OCI-LY1 (cell line): Measurements from ENCODE around the gene LIN28A.

ENCODE experiments used
- H2AFZ ChIP-seq: fragments of 200-600 bp; sonication (generic), shearing (Covaris generic); 2 replicates; pipeline ENCODE4 v1.6.0; 2014; ENCODE audit warnings: antibody characterized with exemption, mild to moderate bottlenecking, low read length
- H3F3A ChIP-seq: fragments of 200-600 bp; sonication (generic), shearing (Covaris generic); 2 replicates; pipeline ENCODE4 v1.6.0; 2014; ENCODE audit warnings: mild to moderate bottlenecking, antibody characterized with exemption, low read length, moderate library complexity; ENCODE audit not compliant: insufficient read depth
- H3K27ac ChIP-seq: fragments of 200-600 bp; sonication (generic); 2 replicates; pipeline ENCODE4 v1.5.1; 2014; ENCODE audit warnings: low read length, mixed run types, mild to moderate bottlenecking, low read depth; ENCODE audit not compliant: poor library complexity, severe bottlenecking
- H3K27me3 ChIP-seq: fragments of 200-600 bp; sonication (generic); 2 replicates; pipeline ENCODE4 v1.6.0; 2014; ENCODE audit warnings: antibody characterized with exemption, mild to moderate bottlenecking, low read length, moderate library complexity; ENCODE audit not compliant: insufficient read depth
- H3K36me3 ChIP-seq: fragments of 200-600 bp; sonication (generic); 2 replicates; pipeline ENCODE4 v1.6.1; 2014; ENCODE audit warnings: mild to moderate bottlenecking, antibody characterized with exemption, low read length, moderate library complexity, mixed read lengths; ENCODE audit not compliant: insufficient read depth
- H3K4me1 ChIP-seq: fragments of 200-600 bp; sonication (generic); 2 replicates; pipeline ENCODE4 v1.5.1; 2014; ENCODE audit warnings: mild to moderate bottlenecking, low read length, moderate library complexity; ENCODE audit not compliant: insufficient read depth, severe bottlenecking
- H3K4me2 ChIP-seq: fragments of 200-600 bp; sonication (generic), shearing (Covaris generic); 2 replicates; pipeline ENCODE4 v1.6.1; 2014; ENCODE audit warnings: low read length
- H3K4me3 ChIP-seq: fragments of 200-600 bp; sonication (generic); 2 replicates; pipeline ENCODE4 v1.5.1; 2014; ENCODE audit warnings: low read length, low read depth, mild to moderate bottlenecking, mixed read lengths; ENCODE audit not compliant: poor library complexity, severe bottlenecking
- H3K79me2 ChIP-seq: fragments of 200-600 bp; shearing (Covaris generic); 2 replicates; pipeline ENCODE4 v1.6.1; 2016; ENCODE audit warnings: mixed run types, low read length, mixed read lengths; ENCODE audit not compliant: insufficient read depth
- H3K9ac ChIP-seq: fragments of 200-600 bp; sonication (generic), shearing (Covaris generic); 2 replicates; pipeline ENCODE4 v1.6.1; 2014; ENCODE audit warnings: mild to moderate bottlenecking, low read length, mixed read lengths
- H3K9me2 ChIP-seq: fragments of 200-600 bp; sonication (generic), shearing (Covaris generic); 2 replicates; pipeline ENCODE4 v1.6.1; 2014; ENCODE audit warnings: low read depth, mild to moderate bottlenecking, low read length, mixed read lengths
- H3K9me3 ChIP-seq: fragments of 200-600 bp; shearing (Covaris generic); 2 replicates; pipeline ENCODE4 v1.6.1; 2014; ENCODE audit warnings: low read length, mixed read lengths
- H4K20me1 ChIP-seq: fragments of 200-600 bp; sonication (generic), shearing (Covaris generic); 2 replicates; pipeline ENCODE4 v1.6.0; 2016; ENCODE audit warnings: mild to moderate bottlenecking, low read length; ENCODE audit not compliant: insufficient read depth
- CTCF ChIP-seq: fragments of 200-600 bp; sonication (generic), shearing (Covaris generic); IDR thresholded peaks from 2 replicates; pipeline ENCODE4 v1.5.1; 2017; ENCODE audit warnings: mild to moderate bottlenecking, antibody characterized with exemption, low read length, moderate library complexity, mixed read lengths
- EZH2 ChIP-seq: fragments of 200-600 bp; sonication (generic), shearing (Covaris generic); IDR thresholded peaks from 2 replicates; pipeline ENCODE4 v1.8.0; 2017; ENCODE audit warnings: borderline replicate concordance, mixed run types, mild to moderate bottlenecking, antibody characterized with exemption, low read length, moderate library complexity, mixed read lengths

LIN28A gene

GRCh38 chr1:26399034-26399433 is 11.6 kb upstream of the LIN28A start:
- H3K9ac ChIP-seq: no peak overlapping the region
- H3K4me2 ChIP-seq: no peak overlapping the region
- TF ChIP-seq CTCF (no peak), EZH2 (no peak)
- H3K9me2 ChIP-seq: no peaks in the 10 kb centered on the region
- H3K4me3 ChIP-seq: no peak overlapping the region
- no peaks in the 10 kb centered on the region for H3K4me1 ChIP-seq
- no peaks in the 10 kb centered on the region for H3K79me2 ChIP-seq
- no peak overlapping the region for H3K27ac ChIP-seq
- no peak overlapping the region for H2AFZ ChIP-seq
- no peaks in the 10 kb centered on the region for H3K27me3 ChIP-seq
- no peaks in the 10 kb centered on the region for H3K9me3 ChIP-seq
- H3K36me3 ChIP-seq: no peaks in the 10 kb centered on the region
- H4K20me1 ChIP-seq: no peaks in the 10 kb centered on the region
- no peaks in the 10 kb centered on the region for H3F3A ChIP-seq

GRCh38 chr1:26401891-26402290 is 8.7 kb upstream of the LIN28A start:
- no peaks in the 10 kb centered on the region for H3F3A ChIP-seq
- H3K36me3 ChIP-seq: no peaks in the 10 kb centered on the region
- no peaks in the 10 kb centered on the region for H3K27me3 ChIP-seq
- H2AFZ ChIP-seq: no peak overlapping the region
- H3K9me2 ChIP-seq: no peaks in the 10 kb centered on the region
- TF ChIP-seq EZH2: no peak
- no peak for TF ChIP-seq CTCF
- H3K9ac ChIP-seq: no peak overlapping the region
- no peak overlapping the region for H3K4me2 ChIP-seq
- H3K4me1 ChIP-seq: no peaks in the 10 kb centered on the region
- no peaks in the 10 kb centered on the region for H3K9me3 ChIP-seq
- no peak overlapping the region for H3K27ac ChIP-seq
- no peaks in the 10 kb centered on the region for H3K79me2 ChIP-seq
- H4K20me1 ChIP-seq: no peaks in the 10 kb centered on the region
- H3K4me3 ChIP-seq: no peak overlapping the region

- no peaks in the 10 kb centered on the region for H3K36me3 ChIP-seq
- H3K9me2 ChIP-seq: no peaks in the 10 kb centered on the region
- H2AFZ ChIP-seq: no peak overlapping the region
- no peaks in the 10 kb centered on the region for H3K27me3 ChIP-seq
- no peaks in the 10 kb centered on the region for H3F3A ChIP-seq
- no peak overlapping the region for H3K4me3 ChIP-seq
- no peaks in the 10 kb centered on the region for H3K4me1 ChIP-seq
- no peak overlapping the region for H3K9ac ChIP-seq
- TF ChIP-seq EZH2: no peak
- TF ChIP-seq CTCF: no peak
- no peak overlapping the region for H3K4me2 ChIP-seq
- H4K20me1 ChIP-seq: no peaks in the 10 kb centered on the region
- no peaks in the 10 kb centered on the region for H3K79me2 ChIP-seq
- no peaks in the 10 kb centered on the region for H3K9me3 ChIP-seq
- H3K27ac ChIP-seq: no peak overlapping the region
Observed at GRCh38 chr1:26403656-26404055, 7.0 kb upstream of the LIN28A start.
